SK-N-SH (cell line): ENCODE measurements around the gene TRIM58. TPM values are rescaled to one million over a fixed set of nuclear protein-coding genes. Genes with fewer than 3 reads are reported as not detected.

Experiments
- CTCF ChIA-PET: fragments of 300-600, 350-600 bp; formaldehyde crosslinking; extraction: SDS; loops from one replicate; lab custom pipeline; 2021; lab: Yijun Ruan, JAX
- POLR2A ChIA-PET: fragments of 350-600 bp; sonication (Branson Sonifier 250); formaldehyde crosslinking; extraction: SDS; loops from one replicate; lab custom pipeline; 2020; ENCODE audit warnings: antibody characterized with exemption, inconsistent platforms; lab: Yijun Ruan, JAX
- DNase-seq: peaks from one replicate; pipeline ENCODE4 v3.0.0; 2012
- H2AFZ ChIP-seq: fragments of 200-600 bp; sonication (generic); 2 replicates; pipeline ENCODE4 v1.8.1; 2016; ENCODE audit warnings: antibody characterized with exemption, mild to moderate bottlenecking, low read depth
- H3F3A ChIP-seq: fragments of 200-600 bp; sonication (generic); replicated peaks from 2 replicates; pipeline ENCODE3; 2016; ENCODE audit warnings: antibody characterized with exemption, mild to moderate bottlenecking; ENCODE audit not compliant: insufficient read depth
- H3K27ac ChIP-seq, 2 experiments: fragments of 200-500 bp in 1 of 2; fragments of 200-600 bp in 1 of 2; sonication (Bioruptor generic) in 1 of 2; sonication (generic), shearing (Covaris generic) in 1 of 2; 2 replicates each; pipeline versions ENCODE4 v1.5.1 to v1.6.1; 2014 to 2016; ENCODE audit warnings: low read depth in 2 of 2, inconsistent platforms in 1 of 2, low read length in 1 of 2, mild to moderate bottlenecking in 1 of 2, mixed read lengths in 1 of 2
- H3K27me3 ChIP-seq: fragments of 200-600 bp; sonication (generic), shearing (Covaris generic); 2 replicates; pipeline ENCODE4 v1.6.1; 2016; ENCODE audit warnings: mixed run types; ENCODE audit not compliant: insufficient read depth
- H3K36me3 ChIP-seq, 2 experiments: fragments of 200-500 bp in 1 of 2; fragments of 200-600 bp in 1 of 2; sonication (Bioruptor generic) in 1 of 2; sonication (generic) in 1 of 2; replicated peaks in 1 of 2; 2 replicates each; pipeline versions ENCODE3 to v1.5.1; 2014 to 2016; ENCODE audit warnings: low read length in 1 of 2, mild to moderate bottlenecking in 1 of 2; ENCODE audit not compliant: insufficient read depth in 2 of 2, control insufficient read depth in 1 of 2
- H3K4me1 ChIP-seq, 2 experiments: fragments of 200-500 bp in 1 of 2; fragments of 200-600 bp in 1 of 2; sonication (Bioruptor generic) in 1 of 2; sonication (generic), shearing (Covaris generic) in 1 of 2; 2 replicates each; pipeline versions ENCODE4 v1.5.1 to v1.6.1; 2014 to 2016; ENCODE audit warnings: low read depth in 1 of 2, low read length in 1 of 2, mixed run types in 1 of 2; ENCODE audit not compliant: insufficient read depth in 2 of 2, control insufficient read depth in 1 of 2
- H3K4me2 ChIP-seq: fragments of 200-600 bp; sonication (generic), shearing (Covaris generic); 2 replicates; pipeline ENCODE4 v1.6.1; 2017; ENCODE audit warnings: mixed run types
- H3K4me3 ChIP-seq, 2 experiments: fragments of 200-500 bp in 1 of 2; fragments of 200-600 bp in 1 of 2; sonication (Bioruptor generic) in 1 of 2; sonication (generic), shearing (Covaris generic) in 1 of 2; 2 replicates each; pipeline versions ENCODE4 v1.5.1 to v1.8.1; 2014 to 2016; ENCODE audit warnings: low read depth in 2 of 2, inconsistent platforms in 1 of 2, low read length in 1 of 2, mild to moderate bottlenecking in 1 of 2, mixed read lengths in 1 of 2, moderate library complexity in 1 of 2
- H3K79me2 ChIP-seq: fragments of 200-600 bp; sonication (generic); 2 replicates; pipeline ENCODE4 v1.8.1; 2017; ENCODE audit warnings: mild to moderate bottlenecking; ENCODE audit not compliant: insufficient read depth
- H3K9ac ChIP-seq: fragments of 200-600 bp; sonication (generic); 2 replicates; pipeline ENCODE4 v1.6.1; 2017; ENCODE audit warnings: mixed run types
- H3K9me2 ChIP-seq: fragments of 200-600 bp; sonication (generic); 2 replicates; pipeline ENCODE4 v1.6.1; 2017; ENCODE audit warnings: mixed run types
- H3K9me3 ChIP-seq: fragments of 200-600 bp; sonication (generic); 2 replicates; pipeline ENCODE4 v1.6.1; 2017; ENCODE audit warnings: mixed run types, mild to moderate bottlenecking, moderate library complexity
- H4K20me1 ChIP-seq: fragments of 200-600 bp; sonication (generic); 2 replicates; pipeline ENCODE4 v1.6.1; 2017; ENCODE audit warnings: mild to moderate bottlenecking, mixed run types; ENCODE audit not compliant: insufficient read depth
- CTCF ChIP-seq: fragments of 200-600 bp; sonication (generic); IDR thresholded peaks from 2 replicates; pipeline ENCODE4 v1.6.1; 2017; ENCODE audit warnings: antibody characterized with exemption, mild to moderate bottlenecking, moderate library complexity
- EZH2phosphoT487 ChIP-seq: fragments of 200-600 bp; sonication (generic); IDR thresholded peaks from 2 replicates; pipeline ENCODE4 v1.6.1; 2017; ENCODE audit warnings: low read depth, mixed run types, mild to moderate bottlenecking, antibody characterized with exemption, moderate library complexity, borderline replicate concordance
- FOSL2 ChIP-seq: IDR thresholded peaks from 2 replicates; pipeline ENCODE4 v1.4.0; 2012; ENCODE audit warnings: low read depth, mild to moderate bottlenecking, moderate library complexity, borderline replicate concordance
- FOXJ3 ChIP-seq: sonication (generic); formaldehyde crosslinking; IDR thresholded peaks from 2 replicates; pipeline ENCODE4 v1.5.1; 2020; ENCODE audit warnings: mild to moderate bottlenecking, missing genetic modification reagents
- JUND ChIP-seq: IDR thresholded peaks from 2 replicates; pipeline ENCODE4 v1.4.0; 2012
- RAD21 ChIP-seq: IDR thresholded peaks from 2 replicates; pipeline ENCODE4 v1.6.1; 2012; ENCODE audit warnings: mild to moderate bottlenecking, low read length
- SIN3A ChIP-seq: IDR thresholded peaks from 2 replicates; pipeline ENCODE4 v1.6.1; 2012; ENCODE audit warnings: low read depth, mild to moderate bottlenecking, low read length, moderate library complexity, borderline replicate concordance
- SMC3 ChIP-seq: IDR thresholded peaks from 2 replicates; pipeline ENCODE4 v1.6.1; 2012; ENCODE audit warnings: low read depth, low read length, improper control_type of control experiment
- TCF12 ChIP-seq: IDR thresholded peaks from 2 replicates; pipeline ENCODE4 v1.4.0; 2012
- TEAD4 ChIP-seq: IDR thresholded peaks from 2 replicates; pipeline ENCODE4 v1.4.0; 2012; ENCODE audit warnings: mild to moderate bottlenecking, borderline replicate concordance; ENCODE audit not compliant: insufficient read depth
- ZBTB33 ChIP-seq: IDR thresholded peaks from 2 replicates; pipeline ENCODE4 v1.4.0; 2012; ENCODE audit warnings: low read depth, borderline replicate concordance
- WGBS: methylation state at CpG from one replicate; pipeline ENCODE4 v1.1.6; 2017; ENCODE audit warnings: low lambda C conversion rate; 5-methylcytosine and 5-hydroxymethylcytosine counted together
- polyA plus RNA-seq, 3 experiments: library from polyadenylated mRNA; depleted of rRNA; stranded (reverse); fragments of >200 nt; gene quantifications; 2 replicates each; pipeline ENCODE4 v1.2.3, GENCODE V29; 2012
- TF ChIP-seq, protein P1 (sequence below): IDR thresholded peaks from 2 replicates; pipeline ENCODE4 v1.4.0; 2012; ENCODE audit warnings: low read depth
- TF ChIP-seq, protein P2 (sequence below): IDR thresholded peaks from 2 replicates; pipeline ENCODE4; 2012
- TF ChIP-seq, protein P3 (sequence below): IDR thresholded peaks from 2 replicates; pipeline ENCODE4 v1.6.1; 2012; ENCODE audit warnings: mild to moderate bottlenecking, low read depth, low read length, moderate library complexity

Gene TRIM58
- polyA plus RNA-seq, 1 of the 3 experiments (the other 2 are of a cell fraction), result 0.35 TPM

DNA sequence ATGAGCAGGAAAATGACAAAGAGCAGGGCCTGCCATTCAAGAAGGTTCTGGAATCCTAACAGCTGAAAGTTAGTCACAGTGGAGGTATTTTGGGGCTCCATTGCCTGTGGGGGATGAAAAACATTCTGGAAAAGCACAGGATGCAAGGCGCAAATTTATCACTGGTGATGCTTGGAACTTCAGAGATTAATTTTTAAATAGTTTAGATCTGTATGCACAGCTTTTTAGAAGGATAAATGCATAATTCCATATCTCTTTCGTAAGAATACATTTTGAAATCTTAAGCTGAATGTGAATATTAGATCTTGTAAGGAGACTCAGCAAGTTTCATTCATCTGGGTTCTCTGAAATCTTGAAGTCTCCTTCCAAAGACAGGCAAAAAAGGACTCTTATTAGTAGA, 15.2 kb upstream of the TRIM58 start, which contains the start of gene OR11L1:
Gene OR11L1 (minus strand): TSS at position 101 of the 400 bp plus-strand sequence. CDS start 0 bp downstream, at position 101.
- Histone ChIP-seq H3K36me3 (no peaks in the 10 kb centered on the region), H3K4me1 (no peaks in the 10 kb centered on the region), H3K4me3 (no peak within 1 kb of the TSS), H3F3A (no peaks in the 10 kb centered on the region), H3K79me2 (no peaks in the 10 kb centered on the region), H3K27ac (no peak within 1 kb of the TSS), H3K27me3 (no peaks in the 10 kb centered on the region; the same call in 1 of the 2 replicates), H3K9me2 (no peaks in the 10 kb centered on the region), H3K9ac (no peak within 1 kb of the TSS), H3K9me3 (no peaks in the 10 kb centered on the region), H4K20me1 (no peaks in the 10 kb centered on the region), H3K4me2 (no peak within 1 kb of the TSS), H2AFZ (no peak within 1 kb of the TSS)
- 17% methylated on average over 2 of the region's 2 CpGs for WGBS
- CTCF ChIA-PET, result no interaction called here
- DNase-seq, result no peak
- POLR2A ChIA-PET, result no interaction called here
- no peak for TF ChIP-seq TCF12
- TF ChIP-seq TEAD4, result no peak
- TF ChIP-seq, protein P1, sequence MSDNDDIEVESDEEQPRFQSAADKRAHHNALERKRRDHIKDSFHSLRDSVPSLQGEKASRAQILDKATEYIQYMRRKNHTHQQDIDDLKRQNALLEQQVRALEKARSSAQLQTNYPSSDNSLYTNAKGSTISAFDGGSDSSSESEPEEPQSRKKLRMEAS, result no peak
- no peak for TF ChIP-seq CTCF
- TF ChIP-seq, protein P2, sequence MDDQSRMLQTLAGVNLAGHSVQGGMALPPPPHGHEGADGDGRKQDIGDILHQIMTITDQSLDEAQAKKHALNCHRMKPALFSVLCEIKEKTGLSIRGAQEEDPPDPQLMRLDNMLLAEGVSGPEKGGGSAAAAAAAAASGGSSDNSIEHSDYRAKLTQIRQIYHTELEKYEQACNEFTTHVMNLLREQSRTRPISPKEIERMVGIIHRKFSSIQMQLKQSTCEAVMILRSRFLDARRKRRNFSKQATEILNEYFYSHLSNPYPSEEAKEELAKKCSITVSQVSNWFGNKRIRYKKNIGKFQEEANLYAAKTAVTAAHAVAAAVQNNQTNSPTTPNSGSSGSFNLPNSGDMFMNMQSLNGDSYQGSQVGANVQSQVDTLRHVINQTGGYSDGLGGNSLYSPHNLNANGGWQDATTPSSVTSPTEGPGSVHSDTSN, result no peak
- no peak for TF ChIP-seq FOSL2
- TF ChIP-seq, protein P3, sequence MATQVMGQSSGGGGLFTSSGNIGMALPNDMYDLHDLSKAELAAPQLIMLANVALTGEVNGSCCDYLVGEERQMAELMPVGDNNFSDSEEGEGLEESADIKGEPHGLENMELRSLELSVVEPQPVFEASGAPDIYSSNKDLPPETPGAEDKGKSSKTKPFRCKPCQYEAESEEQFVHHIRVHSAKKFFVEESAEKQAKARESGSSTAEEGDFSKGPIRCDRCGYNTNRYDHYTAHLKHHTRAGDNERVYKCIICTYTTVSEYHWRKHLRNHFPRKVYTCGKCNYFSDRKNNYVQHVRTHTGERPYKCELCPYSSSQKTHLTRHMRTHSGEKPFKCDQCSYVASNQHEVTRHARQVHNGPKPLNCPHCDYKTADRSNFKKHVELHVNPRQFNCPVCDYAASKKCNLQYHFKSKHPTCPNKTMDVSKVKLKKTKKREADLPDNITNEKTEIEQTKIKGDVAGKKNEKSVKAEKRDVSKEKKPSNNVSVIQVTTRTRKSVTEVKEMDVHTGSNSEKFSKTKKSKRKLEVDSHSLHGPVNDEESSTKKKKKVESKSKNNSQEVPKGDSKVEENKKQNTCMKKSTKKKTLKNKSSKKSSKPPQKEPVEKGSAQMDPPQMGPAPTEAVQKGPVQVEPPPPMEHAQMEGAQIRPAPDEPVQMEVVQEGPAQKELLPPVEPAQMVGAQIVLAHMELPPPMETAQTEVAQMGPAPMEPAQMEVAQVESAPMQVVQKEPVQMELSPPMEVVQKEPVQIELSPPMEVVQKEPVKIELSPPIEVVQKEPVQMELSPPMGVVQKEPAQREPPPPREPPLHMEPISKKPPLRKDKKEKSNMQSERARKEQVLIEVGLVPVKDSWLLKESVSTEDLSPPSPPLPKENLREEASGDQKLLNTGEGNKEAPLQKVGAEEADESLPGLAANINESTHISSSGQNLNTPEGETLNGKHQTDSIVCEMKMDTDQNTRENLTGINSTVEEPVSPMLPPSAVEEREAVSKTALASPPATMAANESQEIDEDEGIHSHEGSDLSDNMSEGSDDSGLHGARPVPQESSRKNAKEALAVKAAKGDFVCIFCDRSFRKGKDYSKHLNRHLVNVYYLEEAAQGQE, result no peak
- no peak for TF ChIP-seq FOXJ3
- no peak for TF ChIP-seq JUND
- TF ChIP-seq SIN3A, result no peak
- TF ChIP-seq SMC3, result no peak
- no peak for TF ChIP-seq RAD21
- TF ChIP-seq EZH2phosphoT487, result no peak
- no peak for TF ChIP-seq ZBTB33
